ENCODE results near the gene NAV1. TPM values are rescaled to one million over a fixed set of nuclear protein-coding genes. Genes with fewer than 3 reads are reported as not detected.
A peak's percentile ranks its signal among the peaks of the same experiment; 100 is the strongest.

NAV1 gene
- total RNA-seq, 4 donors from 2014 or later, result 13.3 to 29.7 (median 24.1) TPM

DNA sequence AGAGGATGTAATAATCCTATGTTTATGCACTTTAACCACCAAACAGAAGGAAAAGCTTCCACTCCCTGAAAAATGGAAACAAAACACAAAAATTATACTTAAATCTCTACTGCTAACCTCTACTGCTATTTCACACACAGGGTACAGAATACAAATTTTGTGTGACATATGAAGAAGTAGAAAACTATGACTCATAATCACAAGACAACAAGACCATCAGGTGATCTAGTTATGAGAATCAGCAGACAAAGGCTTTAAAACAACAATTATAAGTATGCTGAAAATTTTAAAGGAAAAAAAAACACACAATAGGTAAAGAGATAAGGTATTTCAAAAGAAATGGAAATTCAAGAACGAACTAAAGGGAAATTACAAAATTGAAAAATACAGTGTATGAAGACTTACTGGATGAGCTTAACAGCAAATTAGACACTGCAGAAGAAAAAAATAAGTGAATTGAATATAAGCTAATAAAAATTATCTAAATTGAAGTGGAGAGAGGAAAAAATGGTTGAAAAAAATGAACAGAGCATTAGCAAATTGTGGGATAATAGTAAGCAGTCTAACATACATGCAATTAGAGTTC, 13.6 kb upstream of the NAV1 start:
- no peaks in the 10 kb centered on the region for H3K36me3 ChIP-seq

DNA sequence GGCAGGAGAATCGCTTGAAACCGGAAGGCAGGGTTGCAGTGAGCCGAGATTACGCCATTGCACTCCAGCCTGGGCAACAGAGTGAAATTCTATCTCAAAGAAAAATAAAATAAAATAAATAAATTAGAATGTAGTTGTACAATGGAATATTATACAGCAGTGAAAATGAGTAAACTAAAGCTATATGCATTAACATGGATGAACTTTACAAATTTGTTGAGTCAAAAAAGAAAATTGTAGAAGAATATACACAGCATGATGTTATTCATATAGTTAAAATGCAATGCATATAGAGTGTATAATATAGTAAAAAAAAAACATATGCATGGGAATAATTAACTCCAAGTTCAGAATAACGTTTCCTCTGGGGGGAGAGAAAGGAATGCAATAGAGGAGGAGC, 11.0 kb upstream of the NAV1 start:
- no peak for DNase-seq
- no peaks in the 10 kb centered on the region for H3K27me3 ChIP-seq
- no peaks in the 10 kb centered on the region for H3K9me3 ChIP-seq
- H3K4me1 ChIP-seq, result peaks cover 0 to 11% of the 10 kb centered on the region in 2 donors
- TF ChIP-seq, protein P1, sequence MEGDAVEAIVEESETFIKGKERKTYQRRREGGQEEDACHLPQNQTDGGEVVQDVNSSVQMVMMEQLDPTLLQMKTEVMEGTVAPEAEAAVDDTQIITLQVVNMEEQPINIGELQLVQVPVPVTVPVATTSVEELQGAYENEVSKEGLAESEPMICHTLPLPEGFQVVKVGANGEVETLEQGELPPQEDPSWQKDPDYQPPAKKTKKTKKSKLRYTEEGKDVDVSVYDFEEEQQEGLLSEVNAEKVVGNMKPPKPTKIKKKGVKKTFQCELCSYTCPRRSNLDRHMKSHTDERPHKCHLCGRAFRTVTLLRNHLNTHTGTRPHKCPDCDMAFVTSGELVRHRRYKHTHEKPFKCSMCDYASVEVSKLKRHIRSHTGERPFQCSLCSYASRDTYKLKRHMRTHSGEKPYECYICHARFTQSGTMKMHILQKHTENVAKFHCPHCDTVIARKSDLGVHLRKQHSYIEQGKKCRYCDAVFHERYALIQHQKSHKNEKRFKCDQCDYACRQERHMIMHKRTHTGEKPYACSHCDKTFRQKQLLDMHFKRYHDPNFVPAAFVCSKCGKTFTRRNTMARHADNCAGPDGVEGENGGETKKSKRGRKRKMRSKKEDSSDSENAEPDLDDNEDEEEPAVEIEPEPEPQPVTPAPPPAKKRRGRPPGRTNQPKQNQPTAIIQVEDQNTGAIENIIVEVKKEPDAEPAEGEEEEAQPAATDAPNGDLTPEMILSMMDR (IDR thresholded peaks at IDR 0.05), result no peak
- intact Hi-C loops (cut with DNase I), result no loop called here
- 89 to 93% methylated on average over 5 of the region's 5 CpGs for WGBS, 2 donors
- no peak overlapping the region for H3K27ac ChIP-seq
- no peak overlapping the region for H3K4me3 ChIP-seq (replicated peaks in 1 of 3)
- H3K36me3 ChIP-seq, result no peaks in the 10 kb centered on the region

More for the DNA sequence above, 13.6 kb upstream of the NAV1 start:
- intact Hi-C loops (cut with DNase I), result no loop called here
- H3K27me3 ChIP-seq, result no peaks in the 10 kb centered on the region
- no peaks in the 10 kb centered on the region for H3K4me1 ChIP-seq
- TF ChIP-seq POLR2A (IDR thresholded peaks at IDR 0.05), result no peak
- TF ChIP-seq, protein P1 (IDR thresholded peaks at IDR 0.05), result no peak
- H3K9me3 ChIP-seq, result no peaks in the 10 kb centered on the region
- 97 to 98% methylated on average over 1 of the region's 1 CpG for WGBS, 2 donors
- no peak overlapping the region for H3K4me3 ChIP-seq (replicated peaks in 1 of 3)
- DNase-seq, result no peak
- H3K27ac ChIP-seq, result no peak overlapping the region

DNA sequence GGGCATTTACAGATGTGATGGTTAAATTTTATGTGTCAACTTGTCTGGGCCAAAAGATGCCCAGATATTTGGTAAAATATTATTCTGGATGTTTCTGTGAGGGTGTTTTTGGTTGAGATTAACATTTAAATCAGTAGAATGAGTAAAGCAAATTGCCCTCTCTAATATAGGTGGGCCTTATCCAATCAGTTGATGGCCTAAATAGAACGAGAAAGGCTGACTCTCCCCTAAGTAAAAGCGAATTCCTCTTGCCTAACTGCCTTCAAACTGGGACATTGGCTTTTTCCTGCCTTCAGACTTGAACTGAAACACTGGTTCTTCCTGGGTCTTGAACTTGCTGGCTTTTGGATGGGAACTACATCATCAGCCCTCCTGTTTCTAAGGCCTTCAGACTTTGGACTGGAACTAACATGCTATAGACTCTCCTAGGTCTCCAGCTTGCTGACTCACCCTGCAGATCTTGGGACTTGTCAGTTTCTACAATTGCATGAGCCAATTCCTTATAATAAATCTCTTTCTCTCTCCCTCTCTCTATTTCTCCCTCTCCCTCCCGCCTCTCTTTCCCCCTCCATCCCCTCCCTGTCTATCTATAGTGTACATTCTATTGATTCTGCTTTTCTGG, 10.2 kb upstream of the NAV1 start:
- Histone ChIP-seq H3K4me1 (peaks cover 0 to 11% of the 10 kb centered on the region in 2 donors), H3K4me3 (replicated peaks in 1 of 3) (no peak overlapping the region), H3K9me3 (no peaks in the 10 kb centered on the region), H3K27me3 (no peaks in the 10 kb centered on the region), H3K36me3 (no peaks in the 10 kb centered on the region), H3K27ac (no peak overlapping the region)
- 89 to 96% methylated on average over 3 of the region's 3 CpGs for WGBS, 2 donors
- intact Hi-C loops (cut with DNase I), result no loop called here
- no peak for TF ChIP-seq POLR2A (IDR thresholded peaks at IDR 0.05)
- TF ChIP-seq, protein P1 (IDR thresholded peaks at IDR 0.05), result no peak
- DNase-seq, result no peak

DNA sequence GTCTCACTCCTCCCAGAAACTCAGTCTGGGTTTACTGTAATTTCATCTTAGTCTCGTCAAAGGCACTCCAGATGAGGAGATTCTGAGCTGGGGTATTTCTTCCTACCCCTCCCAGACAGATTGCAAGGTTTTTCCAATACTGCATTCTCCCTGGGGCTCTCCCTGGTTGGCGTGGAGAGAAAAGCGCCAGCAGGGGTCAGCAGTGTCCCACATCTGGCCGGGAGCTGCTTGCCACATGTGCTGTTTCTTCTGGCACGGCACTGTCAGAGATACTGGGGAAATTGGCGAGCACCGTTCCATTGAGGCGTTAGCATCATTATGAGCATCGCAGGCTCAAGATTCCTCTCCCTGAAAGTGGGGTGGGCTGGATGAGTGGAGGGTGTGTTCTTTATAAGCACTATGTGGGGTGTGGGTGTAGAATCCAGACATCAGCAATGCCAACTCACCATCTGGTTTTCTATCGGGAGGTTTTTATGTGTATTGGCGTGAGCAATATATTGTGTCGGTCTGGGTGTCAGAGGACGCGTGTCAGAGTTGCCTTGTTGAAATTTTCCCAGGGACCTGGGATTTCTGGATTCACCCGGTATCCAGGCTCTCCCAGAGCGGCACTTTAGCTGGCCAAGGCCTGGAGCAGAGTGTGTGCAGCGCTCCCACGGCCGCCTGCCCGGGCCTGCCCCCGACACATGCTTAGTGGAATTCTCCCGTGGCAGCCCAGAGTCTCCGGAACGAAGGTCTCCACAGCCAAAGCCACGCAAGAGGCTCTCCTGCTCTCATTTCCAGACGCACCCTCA, 8.0 kb upstream of the NAV1 start:
- Histone ChIP-seq H3K9me3 (no peaks in the 10 kb centered on the region), H3K27ac (peak overlapping the region in 2 of 3 donors; percentile 22 to 28), H3K4me1 (peaks cover 0 to 13% of the 10 kb centered on the region in 2 donors), H3K36me3 (no peaks in the 10 kb centered on the region), H3K4me3 (replicated peaks in 1 of 3) (no peak overlapping the region), H3K27me3 (no peaks in the 10 kb centered on the region)
- TF ChIP-seq POLR2A (IDR thresholded peaks at IDR 0.05), result no peak
- TF ChIP-seq, protein P1 (IDR thresholded peaks at IDR 0.05), result peak; percentile 36 to 71 (median 49)
- intact Hi-C loops (cut with DNase I), result no loop called here
- 48 to 68% methylated on average over 23 to 26 of the region's 26 CpGs for WGBS, 2 donors
- peak; percentile 62 to 64 for DNase-seq
